K562 (cell line): ENCODE results near the gene FAM124B. TPM values are rescaled to one million over a fixed set of nuclear protein-coding genes. Genes with fewer than 3 reads are reported as not detected.

Source experiments
- GTF2B ChIP-seq: IDR thresholded peaks from 2 replicates; pipeline ENCODE4 v1.6.1; 2011; ENCODE audit not compliant: insufficient read length; ENCODE audit errors: extremely low read depth
- HDAC2 ChIP-seq: fragments of 450-650 bp; IDR thresholded peaks from 2 replicates; pipeline ENCODE4 v1.6.1; 2016; ENCODE audit warnings: mild to moderate bottlenecking
- KLF13 ChIP-seq: fragments of 450-650 bp; IDR thresholded peaks from 2 replicates; pipeline ENCODE4 v1.6.1; 2016; ENCODE audit warnings: missing genetic modification characterization, low read depth, mild to moderate bottlenecking, missing compliant biosample characterization, moderate library complexity, borderline replicate concordance
- LCOR ChIP-seq: sonication (generic); formaldehyde crosslinking; IDR thresholded peaks from 2 replicates; pipeline ENCODE4 v1.8.0; 2022; ENCODE audit warnings: mild to moderate bottlenecking, missing genetic modification reagents
- PHB ChIP-seq: fragments of 250-450 bp; sonication (Bioruptor Pico); IDR thresholded peaks from 2 replicates; pipeline ENCODE4 v1.5.0; 2021
- POLR3G ChIP-seq: IDR thresholded peaks from 2 replicates; pipeline ENCODE4 v1.6.1; 2011; ENCODE audit not compliant: insufficient read length, insufficient replicate concordance; ENCODE audit errors: extremely low read depth
- REST ChIP-seq, 2 experiments: fragments of 450-650 bp; formaldehyde crosslinking in 1 of 2; IDR thresholded peaks; 2 replicates each; pipeline versions ENCODE4 v1.4.0 to v1.6.1; 2014 to 2020; ENCODE audit warnings: mild to moderate bottlenecking in 2 of 2, borderline replicate concordance in 1 of 2, low read depth in 1 of 2
- ZKSCAN1 ChIP-seq: fragments of 150-350 bp; IDR thresholded peaks from 2 replicates; pipeline ENCODE4 v1.6.1; 2016; ENCODE audit warnings: low read depth, low read length
- ZNF512 ChIP-seq: IDR thresholded peaks from 2 replicates; pipeline ENCODE4 v1.6.1; 2016; ENCODE audit warnings: missing genetic modification characterization, missing compliant biosample characterization
- ZNF785 ChIP-seq: fragments of 250-450 bp; sonication (Bioruptor Pico); IDR thresholded peaks from 2 replicates; pipeline ENCODE4 v1.4.0; 2020; ENCODE audit warnings: mild to moderate bottlenecking
- polyA plus RNA-seq, 8 experiments: library from polyadenylated mRNA; depleted of rRNA in 4 of 8; stranded (reverse) in 5 of 8; unstranded in 3 of 8; fragments of >200 nt; fragmentation: Nextera tagmentation in 2 of 8; fragmentation: Illumina TruSeq in 1 of 8; extraction: Ambion mirVana in 2 of 8; extraction: Trizol in 1 of 8; gene quantifications; 2 replicates each; pipeline versions ENCODE4 v1.2.1 to v1.2.3, GENCODE V29; 2011 to 2014; ENCODE audit warnings: inconsistent platforms in 1 of 8, missing spikeins in 1 of 8
- total RNA-seq, 7 experiments: library from RNA; depleted of rRNA in 6 of 7; stranded (reverse); fragments of >200 nt in 6 of 7; fragmentation: Illumina TruSeq in 2 of 7; extraction: Trizol in 2 of 7; gene quantifications; 2 replicates each; pipeline versions ENCODE4 v1.2.1 to v1.2.3, GENCODE V29; 2011 to 2021; ENCODE audit warnings: low replicate concordance in 1 of 7

The FAM124B gene
- total and polyA plus RNA-seq, 9 of the 15 experiments (the other 6 are each of a cell fraction or from before 2014, with no cell fraction given) = 6.2 to 21.4 (median 9.3) TPM

GRCh38 chr2:224401641-224402342, at the start of gene FAM124B (continued):
- TF ChIP-seq GTF2B (peak; percentile 29), ZNF785 (no peak), KLF13 (tag) (no peak), HDAC2 (no peak), ZKSCAN1 (peak; percentile 35; the same call in 1 of the 2 replicates), POLR3G (no peak), PHB (no peak), ZNF512 (tag) (no peak), REST (IDR thresholded peaks at IDR 0.05; ENCODE audit: borderline replicate concordance) (peak; percentile 44), REST (CRISPR knock-in tag; IDR thresholded peaks at IDR 0.05; ENCODE audit: low read depth) (no peak), LCOR (CRISPR knock-in tag) (peak; percentile 72)
